HT-29 (cell line): ENCODE measurements around the gene VNN1. TPM values are rescaled to one million over a fixed set of nuclear protein-coding genes. Genes with fewer than 3 reads are reported as not detected.
"Not testable (repeated sequence)": the region's sequence is repeated elsewhere in the genome, so short reads cannot be mapped to it uniquely, and the experiment has no call there.

Experiments
- DNase-seq: peaks from one replicate; pipeline ENCODE4 v3.0.0-alpha.2; 2015; ENCODE audit warnings: low spot score
- total RNA-seq: library from RNA; depleted of rRNA; stranded (reverse); fragments of >200 nt; shearing (Covaris generic); gene quantifications from 2 replicates; pipeline ENCODE4 v1.2.3, GENCODE V29; 2014

VNN1 gene
- total RNA-seq, 1 experiment from 2014 or later, result 3.6 TPM

GRCh38 chr6:132725947-132726607 is 12.2 kb upstream of the VNN1 start:
- no peak for DNase-seq

- no peak for DNase-seq
Observed at GRCh38 chr6:132725471-132725870, 11.6 kb upstream of the VNN1 start.

GRCh38 chr6:132719736-132720448 is 6.0 kb upstream of the VNN1 start:
- DNase-seq, result no peak

GRCh38 chr6:132715881-132716637 is 2.2 kb upstream of the VNN1 start:
- DNase-seq, result no peak

- peak; percentile 84 for DNase-seq
Observed at GRCh38 chr6:132715204-132715603, 1.3 kb upstream of the VNN1 start.

- DNase-seq, result no peak
Observed at GRCh38 chr6:132714160-132714559, 305 bp upstream of the VNN1 start.

- peak; percentile 72 for DNase-seq
Observed at GRCh38 chr6:132712366-132712765, 1.5 kb downstream of the VNN1 start.

GRCh38 chr6:132708771-132709170 is 5.1 kb downstream of the VNN1 start:
- DNase-seq, result no peak

- DNase-seq, result no peak
Observed at GRCh38 chr6:132708002-132708401, 5.9 kb downstream of the VNN1 start.

GRCh38 chr6:132706756-132707155 is 7.1 kb downstream of the VNN1 start:
- DNase-seq, result not testable (repeated sequence)

GRCh38 chr6:132703936-132704335 is 9.9 kb downstream of the VNN1 start:
- no peak for DNase-seq

GRCh38 chr6:132698608-132699007 is 15.2 kb downstream of the VNN1 start:
- DNase-seq, result no peak

GRCh38 chr6:132695773-132696172 is 18.1 kb downstream of the VNN1 start:
- DNase-seq, result no peak

- DNase-seq, result no peak
Observed at GRCh38 chr6:132693478-132693877, 20.4 kb downstream of the VNN1 start.

- no peak for DNase-seq
Observed at GRCh38 chr6:132690678-132691077, 23.2 kb downstream of the VNN1 start.

- DNase-seq, result peak; percentile 72
Observed at GRCh38 chr6:132687306-132687705, 26.5 kb downstream of the VNN1 start.

GRCh38 chr6:132686531-132686930 is 27.3 kb downstream of the VNN1 start:
- DNase-seq, result no peak

GRCh38 chr6:132685009-132685408 is 28.8 kb downstream of the VNN1 start:
- no peak for DNase-seq

- DNase-seq, result no peak
Observed at GRCh38 chr6:132684272-132684671, 29.6 kb downstream of the VNN1 start.

GRCh38 chr6:132683543-132683942 is 30.3 kb downstream of the VNN1 start:
- no peak for DNase-seq

- DNase-seq, result not testable (repeated sequence)
Observed at GRCh38 chr6:132679094-132679493, 34.8 kb downstream of the VNN1 start.

GRCh38 chr6:132675749-132676148 is 38.1 kb downstream of the VNN1 start:
- DNase-seq, result no peak

GRCh38 chr6:132675002-132675401 is 38.9 kb downstream of the VNN1 start:
- DNase-seq, result no peak
